Measurements from ENCODE around the gene TCF7L2. TPM values are rescaled to one million over a fixed set of nuclear protein-coding genes. Genes with fewer than 3 reads are reported as not detected.

TCF7L2 gene
- total and polyA plus RNA-seq, 9 of the 15 experiments (the other 6 are each of a cell fraction or from before 2014, with no cell fraction given), result 0.32 to 2.8 (median 0.92) TPM

DNA sequence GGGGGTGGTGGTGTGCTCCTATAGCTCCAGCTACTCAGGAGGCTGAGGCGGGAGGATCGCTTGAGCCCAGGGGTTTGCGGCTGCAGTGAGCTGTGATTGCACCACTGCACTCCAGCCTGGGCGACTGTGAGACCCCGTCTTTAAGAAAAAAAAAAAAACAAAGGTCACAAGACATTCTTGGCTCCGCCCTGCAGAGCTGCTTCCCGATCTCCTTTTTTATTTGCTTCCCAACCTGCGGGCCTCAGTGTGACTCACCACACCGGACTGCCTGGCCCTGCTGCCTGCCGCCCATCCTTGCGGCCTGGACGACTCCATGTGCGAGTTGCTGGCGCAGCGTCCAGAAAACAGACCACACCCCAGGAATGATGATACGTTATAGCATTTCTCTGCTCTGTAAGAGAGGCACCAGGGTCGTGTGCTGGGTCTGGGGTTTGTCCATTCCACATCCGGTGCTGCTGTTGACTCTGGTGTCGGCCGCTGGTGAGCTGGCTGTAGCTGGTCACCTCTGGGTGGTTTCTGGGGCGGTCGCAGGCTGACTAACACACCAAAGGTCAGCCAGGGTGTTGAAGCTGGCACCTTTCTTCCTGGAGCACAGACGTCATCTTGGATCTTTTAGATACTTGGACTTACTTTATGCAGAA lies 123.6 kb downstream of the TCF7L2 start (continued):
- TF ChIP-seq HNRNPLL (IDR thresholded peaks at IDR 0.05; ENCODE audit: low read depth, low read length, poor library complexity, severe bottlenecking), result no peak
- TF ChIP-seq RAD21 (CRISPR knock-in tag; conservative IDR thresholded peaks at IDR 0.05 in 1 of 2, IDR thresholded peaks at IDR 0.05 in 1 of 2), result no peak
- 0 out of 2 replicates have a peak, but pooled peaks have one; percentile 19 for TF ChIP-seq GABPA (tag; conservative IDR thresholded peaks at IDR 0.05; ENCODE audit: low read depth)
- no peak for TF ChIP-seq ZNF696 (CRISPR knock-in tag; conservative IDR thresholded peaks at IDR 0.05)
- peak; percentile 30; the same call in 1 of the 2 replicates for TF ChIP-seq CXXC5 (CRISPR knock-in tag; IDR thresholded peaks at IDR 0.05)
- TF ChIP-seq, protein P1, sequence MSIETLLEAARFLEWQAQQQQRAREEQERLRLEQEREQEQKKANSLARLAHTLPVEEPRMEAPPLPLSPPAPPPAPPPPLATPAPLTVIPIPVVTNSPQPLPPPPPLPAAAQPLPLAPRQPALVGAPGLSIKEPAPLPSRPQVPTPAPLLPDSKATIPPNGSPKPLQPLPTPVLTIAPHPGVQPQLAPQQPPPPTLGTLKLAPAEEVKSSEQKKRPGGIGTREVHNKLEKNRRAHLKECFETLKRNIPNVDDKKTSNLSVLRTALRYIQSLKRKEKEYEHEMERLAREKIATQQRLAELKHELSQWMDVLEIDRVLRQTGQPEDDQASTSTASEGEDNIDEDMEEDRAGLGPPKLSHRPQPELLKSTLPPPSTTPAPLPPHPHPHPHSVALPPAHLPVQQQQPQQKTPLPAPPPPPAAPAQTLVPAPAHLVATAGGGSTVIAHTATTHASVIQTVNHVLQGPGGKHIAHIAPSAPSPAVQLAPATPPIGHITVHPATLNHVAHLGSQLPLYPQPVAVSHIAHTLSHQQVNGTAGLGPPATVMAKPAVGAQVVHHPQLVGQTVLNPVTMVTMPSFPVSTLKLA (conservative IDR thresholded peaks at IDR 0.05), result peak in 1 of 2 experiments; percentile 60; a peak in 1 of 4 replicates
- no peak for TF ChIP-seq YBX1 (IDR thresholded peaks at IDR 0.05)
- TF ChIP-seq, protein P2, sequence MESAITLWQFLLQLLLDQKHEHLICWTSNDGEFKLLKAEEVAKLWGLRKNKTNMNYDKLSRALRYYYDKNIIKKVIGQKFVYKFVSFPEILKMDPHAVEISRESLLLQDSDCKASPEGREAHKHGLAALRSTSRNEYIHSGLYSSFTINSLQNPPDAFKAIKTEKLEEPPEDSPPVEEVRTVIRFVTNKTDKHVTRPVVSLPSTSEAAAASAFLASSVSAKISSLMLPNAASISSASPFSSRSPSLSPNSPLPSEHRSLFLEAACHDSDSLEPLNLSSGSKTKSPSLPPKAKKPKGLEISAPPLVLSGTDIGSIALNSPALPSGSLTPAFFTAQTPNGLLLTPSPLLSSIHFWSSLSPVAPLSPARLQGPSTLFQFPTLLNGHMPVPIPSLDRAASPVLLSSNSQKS (CRISPR knock-in tag; IDR thresholded peaks at IDR 0.05), result no peak
- TF ChIP-seq, protein P3, sequence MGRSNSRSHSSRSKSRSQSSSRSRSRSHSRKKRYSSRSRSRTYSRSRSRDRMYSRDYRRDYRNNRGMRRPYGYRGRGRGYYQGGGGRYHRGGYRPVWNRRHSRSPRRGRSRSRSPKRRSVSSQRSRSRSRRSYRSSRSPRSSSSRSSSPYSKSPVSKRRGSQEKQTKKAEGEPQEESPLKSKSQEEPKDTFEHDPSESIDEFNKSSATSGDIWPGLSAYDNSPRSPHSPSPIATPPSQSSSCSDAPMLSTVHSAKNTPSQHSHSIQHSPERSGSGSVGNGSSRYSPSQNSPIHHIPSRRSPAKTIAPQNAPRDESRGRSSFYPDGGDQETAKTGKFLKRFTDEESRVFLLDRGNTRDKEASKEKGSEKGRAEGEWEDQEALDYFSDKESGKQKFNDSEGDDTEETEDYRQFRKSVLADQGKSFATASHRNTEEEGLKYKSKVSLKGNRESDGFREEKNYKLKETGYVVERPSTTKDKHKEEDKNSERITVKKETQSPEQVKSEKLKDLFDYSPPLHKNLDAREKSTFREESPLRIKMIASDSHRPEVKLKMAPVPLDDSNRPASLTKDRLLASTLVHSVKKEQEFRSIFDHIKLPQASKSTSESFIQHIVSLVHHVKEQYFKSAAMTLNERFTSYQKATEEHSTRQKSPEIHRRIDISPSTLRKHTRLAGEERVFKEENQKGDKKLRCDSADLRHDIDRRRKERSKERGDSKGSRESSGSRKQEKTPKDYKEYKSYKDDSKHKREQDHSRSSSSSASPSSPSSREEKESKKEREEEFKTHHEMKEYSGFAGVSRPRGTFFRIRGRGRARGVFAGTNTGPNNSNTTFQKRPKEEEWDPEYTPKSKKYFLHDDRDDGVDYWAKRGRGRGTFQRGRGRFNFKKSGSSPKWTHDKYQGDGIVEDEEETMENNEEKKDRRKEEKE (IDR thresholded peaks at IDR 0.05; ENCODE audit: borderline replicate concordance in 1 of 2, control insufficient read depth in 1 of 2, low read depth in 2 of 2, low read length in 1 of 2), result no peak
- TF ChIP-seq PRPF4 (IDR thresholded peaks at IDR 0.05; ENCODE audit: insufficient read depth, low read depth, low read length, poor library complexity, severe bottlenecking), result no peak
- peak; percentile 63 for TF ChIP-seq RBFOX2 (IDR thresholded peaks at IDR 0.05; ENCODE audit: low read depth, low read length)
- TF ChIP-seq NRF1 (conservative IDR thresholded peaks at IDR 0.05 in 1 of 2, IDR thresholded peaks at IDR 0.05 in 1 of 2), result peak; percentile 61 to 68
- no peak for TF ChIP-seq EZH2 (IDR thresholded peaks at IDR 0.05; ENCODE audit: borderline replicate concordance, low read depth, low read length)
- no peak for TF ChIP-seq MIER1 (IDR thresholded peaks at IDR 0.05; ENCODE audit: low read depth)
- TF ChIP-seq TBL1XR1 (IDR thresholded peaks at IDR 0.05; ENCODE audit: low read length in 2 of 2), result no peak
